ENCODE results near the gene NRSN1.

DNA sequence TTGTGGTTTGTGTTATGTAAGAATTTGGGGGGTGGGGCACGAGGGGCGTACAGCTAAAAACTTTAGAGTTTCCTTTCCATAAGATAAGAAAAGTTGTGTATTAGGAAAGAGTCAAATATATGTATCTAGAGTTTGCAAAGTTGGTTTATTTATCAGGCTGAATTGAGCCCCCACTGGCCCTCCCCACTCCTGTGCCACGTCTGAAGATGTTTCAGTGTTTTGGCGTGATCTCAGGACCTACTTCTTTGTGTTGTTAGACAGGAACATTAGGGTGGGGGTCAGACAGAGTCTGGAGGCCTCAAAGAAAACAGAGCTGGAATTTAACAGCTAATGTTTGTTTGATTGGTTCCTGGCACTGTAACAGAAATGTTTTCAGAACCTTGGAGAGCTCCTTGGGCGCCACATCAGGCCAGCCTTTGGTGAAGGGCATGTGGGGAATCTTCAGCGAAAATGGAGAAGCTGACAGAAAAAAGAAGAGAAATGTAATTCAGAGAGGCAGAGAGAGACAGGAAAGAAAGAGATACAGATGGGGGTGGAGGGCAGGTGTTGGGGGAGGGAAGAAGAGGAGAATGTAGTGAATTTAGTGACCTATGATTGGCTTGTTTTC is 674 bp downstream of the NRSN1 start:
- TF ChIP-seq CTCF (IDR thresholded peaks at IDR 0.05) (no peak), POLR2A (IDR thresholded peaks at IDR 0.05) (no peak)

All from body of pancreas (tissue), 4 donors.